ENCODE measurements around the gene NTSR1. TPM values are rescaled to one million over a fixed set of nuclear protein-coding genes. Genes with fewer than 3 reads are reported as not detected.

The NTSR1 gene
- total RNA-seq, 1 donor from 2014 or later = not detected

- TF ChIP-seq, protein P1, sequence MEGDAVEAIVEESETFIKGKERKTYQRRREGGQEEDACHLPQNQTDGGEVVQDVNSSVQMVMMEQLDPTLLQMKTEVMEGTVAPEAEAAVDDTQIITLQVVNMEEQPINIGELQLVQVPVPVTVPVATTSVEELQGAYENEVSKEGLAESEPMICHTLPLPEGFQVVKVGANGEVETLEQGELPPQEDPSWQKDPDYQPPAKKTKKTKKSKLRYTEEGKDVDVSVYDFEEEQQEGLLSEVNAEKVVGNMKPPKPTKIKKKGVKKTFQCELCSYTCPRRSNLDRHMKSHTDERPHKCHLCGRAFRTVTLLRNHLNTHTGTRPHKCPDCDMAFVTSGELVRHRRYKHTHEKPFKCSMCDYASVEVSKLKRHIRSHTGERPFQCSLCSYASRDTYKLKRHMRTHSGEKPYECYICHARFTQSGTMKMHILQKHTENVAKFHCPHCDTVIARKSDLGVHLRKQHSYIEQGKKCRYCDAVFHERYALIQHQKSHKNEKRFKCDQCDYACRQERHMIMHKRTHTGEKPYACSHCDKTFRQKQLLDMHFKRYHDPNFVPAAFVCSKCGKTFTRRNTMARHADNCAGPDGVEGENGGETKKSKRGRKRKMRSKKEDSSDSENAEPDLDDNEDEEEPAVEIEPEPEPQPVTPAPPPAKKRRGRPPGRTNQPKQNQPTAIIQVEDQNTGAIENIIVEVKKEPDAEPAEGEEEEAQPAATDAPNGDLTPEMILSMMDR (conservative IDR thresholded peaks at IDR 0.05) = no peak
- no peaks in the 10 kb centered on the region for H3K9me3 Mint-ChIP-seq
- H3K27me3 Mint-ChIP-seq (ENCODE audit: low read depth) = no peaks in the 10 kb centered on the region
- peaks cover 25% of the 10 kb centered on the region for H3K4me1 Mint-ChIP-seq
- no peaks in the 10 kb centered on the region for H3K36me3 Mint-ChIP-seq (ENCODE audit: low read depth)
- no peak for DNase-seq (ENCODE audit: low read depth, low spot score)
- H3K4me3 Mint-ChIP-seq = no peak overlapping the region
- H3K27ac Mint-ChIP-seq (ENCODE audit: unreplicated experiment) = no peak overlapping the region
Measured at GRCh38 chr20:62790075-62790474, 81.4 kb downstream of the NTSR1 start.

DNA sequence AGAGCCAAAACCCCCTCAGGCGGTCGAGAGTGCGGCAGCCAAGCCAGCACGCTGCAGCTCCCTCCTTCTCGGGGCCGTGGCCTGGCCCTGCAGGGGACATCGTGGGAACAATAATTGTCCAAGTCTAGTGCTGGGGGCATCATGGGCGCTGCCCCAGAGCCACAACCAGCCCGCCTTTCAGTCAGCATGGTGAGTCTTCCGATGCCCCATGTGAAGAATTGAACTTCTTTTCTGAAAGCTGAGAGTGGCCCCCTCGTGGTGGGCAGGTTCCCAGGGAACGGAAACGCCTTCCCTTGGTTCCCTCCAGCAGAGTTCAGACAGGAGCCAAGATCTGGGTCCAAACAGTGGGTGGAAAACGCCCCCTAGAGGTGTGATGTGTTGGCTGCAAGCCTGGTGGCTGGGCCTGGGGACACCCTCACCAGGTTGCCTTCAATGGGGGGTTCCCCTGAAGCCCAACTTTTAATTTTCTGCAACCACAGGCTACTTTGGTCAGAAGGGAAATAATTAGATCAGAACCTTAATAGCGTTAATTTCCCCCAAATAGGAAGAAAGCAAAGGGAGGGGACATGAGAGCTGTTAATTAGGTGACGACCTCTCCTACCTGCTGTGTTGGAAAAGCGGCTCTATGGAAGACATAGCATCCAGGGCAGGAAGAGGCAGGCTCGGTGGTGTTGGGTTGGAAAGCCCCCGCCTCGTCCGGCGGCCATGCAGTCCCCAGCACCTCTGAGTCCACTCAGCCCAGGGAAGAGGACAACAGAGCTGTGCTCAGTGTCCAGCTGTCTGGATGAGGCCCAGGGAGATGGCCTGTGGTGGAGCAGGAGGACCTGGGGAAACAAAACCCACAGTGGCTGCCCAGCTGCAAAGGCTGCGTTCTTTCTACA lies 82.9 kb downstream of the NTSR1 start:
- DNase-seq (ENCODE audit: low read depth, low spot score) = peak; percentile 86
- H3K27ac Mint-ChIP-seq (ENCODE audit: unreplicated experiment) = no peak overlapping the region
- H3K36me3 Mint-ChIP-seq (ENCODE audit: low read depth) = no peaks in the 10 kb centered on the region
- H3K27me3 Mint-ChIP-seq (ENCODE audit: low read depth) = no peaks in the 10 kb centered on the region
- no peaks in the 10 kb centered on the region for H3K9me3 Mint-ChIP-seq
- H3K4me1 Mint-ChIP-seq = peaks cover 26% of the 10 kb centered on the region
- H3K4me3 Mint-ChIP-seq = peak overlapping the region; percentile 65
- TF ChIP-seq, protein P1 (conservative IDR thresholded peaks at IDR 0.05) = peak; percentile 98

DNA sequence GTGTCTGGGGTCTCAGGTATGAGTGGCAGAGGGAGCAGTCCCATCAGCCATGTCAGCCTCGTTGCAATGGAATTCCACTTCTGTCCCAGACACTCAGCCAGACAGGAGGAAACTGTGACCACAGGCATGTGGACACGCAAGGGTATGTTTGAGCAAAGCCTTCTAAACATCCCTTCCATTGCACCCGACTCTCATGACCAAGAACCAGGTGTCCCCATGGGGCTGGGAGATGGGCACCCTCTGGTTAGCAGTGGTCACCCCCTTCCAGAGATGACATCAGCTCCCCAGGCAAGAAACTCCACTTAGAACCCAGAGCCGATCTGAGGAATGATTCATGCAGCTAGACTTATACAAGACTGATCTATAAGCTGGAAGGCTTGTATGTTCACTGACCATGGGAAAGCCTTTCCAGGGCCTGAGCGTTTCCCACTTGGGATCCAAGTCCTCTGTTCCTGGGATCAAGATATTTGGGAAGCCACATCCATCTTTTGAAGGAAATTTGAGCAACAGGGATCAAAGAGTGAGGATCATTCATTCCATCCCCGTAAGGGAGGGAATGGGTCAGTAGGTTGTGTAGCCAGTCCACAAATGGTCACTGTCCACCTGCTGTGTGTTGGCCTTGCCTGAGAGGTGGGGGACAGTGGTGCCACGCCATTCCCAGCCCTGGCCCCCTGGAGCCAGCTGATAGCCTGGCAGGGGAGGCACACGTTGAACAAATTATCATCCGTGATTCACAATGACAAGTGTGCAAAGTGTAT lies 83.7 kb downstream of the NTSR1 start:
- no peaks in the 10 kb centered on the region for H3K36me3 Mint-ChIP-seq (ENCODE audit: low read depth)
- peaks cover 18% of the 10 kb centered on the region for H3K4me1 Mint-ChIP-seq
- TF ChIP-seq, protein P1 (conservative IDR thresholded peaks at IDR 0.05) = no peak
- H3K27me3 Mint-ChIP-seq (ENCODE audit: low read depth) = no peaks in the 10 kb centered on the region
- no peak for DNase-seq (ENCODE audit: low read depth, low spot score)
- H3K9me3 Mint-ChIP-seq = no peaks in the 10 kb centered on the region
- no peak overlapping the region for H3K4me3 Mint-ChIP-seq
- H3K27ac Mint-ChIP-seq (ENCODE audit: unreplicated experiment) = no peak overlapping the region

GRCh38 chr20:62792940-62793756 lies 84.5 kb downstream of the NTSR1 start:
- DNase-seq (ENCODE audit: low read depth, low spot score) = no peak
- no peaks in the 10 kb centered on the region for H3K9me3 Mint-ChIP-seq
- H3K36me3 Mint-ChIP-seq (ENCODE audit: low read depth) = peaks cover 2% of the 10 kb centered on the region
- TF ChIP-seq, protein P1 (conservative IDR thresholded peaks at IDR 0.05) = no peak
- H3K4me3 Mint-ChIP-seq = peak overlapping the region; percentile 57
- H3K27me3 Mint-ChIP-seq (ENCODE audit: low read depth) = no peaks in the 10 kb centered on the region
- no peak overlapping the region for H3K27ac Mint-ChIP-seq (ENCODE audit: unreplicated experiment)
- peaks cover 16% of the 10 kb centered on the region for H3K4me1 Mint-ChIP-seq

DNA sequence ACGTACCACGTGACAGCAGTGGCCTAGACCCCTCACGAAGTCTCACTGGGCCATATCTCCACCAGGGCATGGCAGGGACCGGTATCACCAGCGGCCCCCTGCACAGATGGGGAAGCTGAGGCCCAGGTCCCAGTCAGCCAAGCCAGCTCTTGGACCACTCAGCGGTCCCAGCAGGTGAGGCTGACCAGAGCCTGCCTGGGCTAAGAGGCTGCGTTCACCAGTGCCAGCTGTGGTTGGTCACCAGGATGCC lies 85.0 kb downstream of the NTSR1 start:
- Mint-ChIP-seq H3K27me3 (ENCODE audit: low read depth) (no peaks in the 10 kb centered on the region), H3K9me3 (no peaks in the 10 kb centered on the region), H3K4me1 (peaks cover 16% of the 10 kb centered on the region), H3K36me3 (ENCODE audit: low read depth) (peaks cover 3% of the 10 kb centered on the region), H3K4me3 (peak overlapping the region; percentile 62), H3K27ac (ENCODE audit: unreplicated experiment) (no peak overlapping the region)
- TF ChIP-seq, protein P1 (conservative IDR thresholded peaks at IDR 0.05) = no peak
- DNase-seq (ENCODE audit: low read depth, low spot score) = no peak
